Effector memory CD4-positive, alpha-beta T cell (primary cell): ENCODE results near the gene TBC1D9.

Source experiments
- DNase-seq, 3 donors: peaks; one replicate each; pipeline ENCODE4 v3.0.0-alpha.2; 2020
- H3K27ac ChIP-seq: 2 replicates; pipeline ENCODE4 v1.7.0; 2013; ENCODE audit warnings: mild to moderate bottlenecking, low read length, moderate library complexity; ENCODE audit not compliant: insufficient read depth, poor library complexity, severe bottlenecking
- H3K27me3 ChIP-seq: replicated peaks from 2 replicates; pipeline ENCODE4 v1.7.0; 2013; ENCODE audit warnings: mild to moderate bottlenecking, low read length; ENCODE audit not compliant: insufficient read depth, control insufficient read depth, poor library complexity, severe bottlenecking
- H3K36me3 ChIP-seq: 2 replicates; pipeline ENCODE4 v1.7.0; 2013; ENCODE audit warnings: mild to moderate bottlenecking, low read length, moderate library complexity; ENCODE audit not compliant: control insufficient read depth, insufficient read depth
- H3K4me1 ChIP-seq: 2 replicates; pipeline ENCODE4 v1.7.0; 2013; ENCODE audit warnings: low read length, mild to moderate bottlenecking; ENCODE audit not compliant: control insufficient read depth, insufficient read depth, poor library complexity, severe bottlenecking
- H3K4me3 ChIP-seq: 2 replicates; pipeline ENCODE4 v1.7.0; 2013; ENCODE audit warnings: low read length, low read depth, mild to moderate bottlenecking; ENCODE audit not compliant: insufficient read depth, poor library complexity, severe bottlenecking
- H3K9me3 ChIP-seq: 2 replicates; pipeline ENCODE4 v1.7.0; 2013; ENCODE audit warnings: mild to moderate bottlenecking, low read length, moderate library complexity; ENCODE audit not compliant: control insufficient read depth

Gene TBC1D9

GRCh38 chr4:140702096-140702757 is 54.0 kb downstream of the TBC1D9 start:
- Histone ChIP-seq H3K27ac (no peak overlapping the region), H3K36me3 (no peaks in the 10 kb centered on the region), H3K4me1 (no peaks in the 10 kb centered on the region), H3K9me3 (no peaks in the 10 kb centered on the region), H3K27me3 (no peaks in the 10 kb centered on the region), H3K4me3 (no peak overlapping the region)
- DNase-seq = no peak

GRCh38 chr4:140701071-140701470 is 55.1 kb downstream of the TBC1D9 start:
- Histone ChIP-seq H3K4me1 (no peaks in the 10 kb centered on the region), H3K9me3 (no peaks in the 10 kb centered on the region), H3K27ac (no peak overlapping the region), H3K4me3 (no peak overlapping the region), H3K36me3 (no peaks in the 10 kb centered on the region), H3K27me3 (no peaks in the 10 kb centered on the region)
- no peak for DNase-seq

- Histone ChIP-seq H3K9me3 (no peaks in the 10 kb centered on the region), H3K27ac (no peak overlapping the region), H3K4me3 (no peak overlapping the region), H3K36me3 (no peaks in the 10 kb centered on the region), H3K4me1 (no peaks in the 10 kb centered on the region), H3K27me3 (no peaks in the 10 kb centered on the region)
- DNase-seq = no peak
Observed at GRCh38 chr4:140697709-140698560, 58.2 kb downstream of the TBC1D9 start.

- DNase-seq = no peak
- H3K4me3 ChIP-seq = no peak overlapping the region
- H3K9me3 ChIP-seq = no peaks in the 10 kb centered on the region
- no peaks in the 10 kb centered on the region for H3K27me3 ChIP-seq
- H3K36me3 ChIP-seq = no peaks in the 10 kb centered on the region
- H3K4me1 ChIP-seq = no peaks in the 10 kb centered on the region
- H3K27ac ChIP-seq = no peak overlapping the region
Observed at GRCh38 chr4:140695483-140695882, 60.7 kb downstream of the TBC1D9 start.

- Histone ChIP-seq H3K27me3 (no peaks in the 10 kb centered on the region), H3K4me1 (no peaks in the 10 kb centered on the region)
Observed at GRCh38 chr4:140693562-140693961, 62.6 kb downstream of the TBC1D9 start.

GRCh38 chr4:140691369-140691768 is 64.8 kb downstream of the TBC1D9 start:
- no peak for DNase-seq
- H3K36me3 ChIP-seq = no peaks in the 10 kb centered on the region
- H3K4me3 ChIP-seq = no peak overlapping the region
- no peaks in the 10 kb centered on the region for H3K9me3 ChIP-seq
- H3K4me1 ChIP-seq = no peaks in the 10 kb centered on the region
- H3K27me3 ChIP-seq = no peaks in the 10 kb centered on the region
- H3K27ac ChIP-seq = no peak overlapping the region

More at GRCh38 chr4:140693562-140693961, 62.6 kb downstream of the TBC1D9 start:
- Histone ChIP-seq H3K9me3 (no peaks in the 10 kb centered on the region), H3K27ac (no peak overlapping the region), H3K4me3 (no peak overlapping the region), H3K36me3 (no peaks in the 10 kb centered on the region)
- DNase-seq = no peak

GRCh38 chr4:140690093-140690492 is 66.1 kb downstream of the TBC1D9 start:
- H3K9me3 ChIP-seq = no peaks in the 10 kb centered on the region
- H3K27ac ChIP-seq = no peak overlapping the region
- H3K4me1 ChIP-seq = no peaks in the 10 kb centered on the region
- no peak overlapping the region for H3K4me3 ChIP-seq
- H3K36me3 ChIP-seq = no peaks in the 10 kb centered on the region
- no peaks in the 10 kb centered on the region for H3K27me3 ChIP-seq
- no peak for DNase-seq

GRCh38 chr4:140689623-140690022 is 66.6 kb downstream of the TBC1D9 start:
- Histone ChIP-seq H3K27me3 (no peaks in the 10 kb centered on the region), H3K4me1 (no peaks in the 10 kb centered on the region), H3K27ac (no peak overlapping the region), H3K36me3 (no peaks in the 10 kb centered on the region), H3K9me3 (no peaks in the 10 kb centered on the region), H3K4me3 (no peak overlapping the region)
- no peak for DNase-seq

GRCh38 chr4:140688711-140689598 is 67.2 kb downstream of the TBC1D9 start:
- no peaks in the 10 kb centered on the region for H3K27me3 ChIP-seq
- no peak for DNase-seq
- no peak overlapping the region for H3K27ac ChIP-seq
- H3K4me1 ChIP-seq = no peaks in the 10 kb centered on the region
- H3K9me3 ChIP-seq = no peaks in the 10 kb centered on the region
- H3K4me3 ChIP-seq = no peak overlapping the region
- H3K36me3 ChIP-seq = no peaks in the 10 kb centered on the region
